ENCODE data around the gene KLKB1.
A peak's percentile ranks its signal among the peaks of the same experiment; 100 is the strongest.

The KLKB1 gene

GRCh38 chr4:186202490-186203140, 24.7 kb upstream of the KLKB1 start:
- peaks cover 6% of the 10 kb centered on the region for H3K4me1 ChIP-seq (ENCODE audit: insufficient read depth, low read length)
- no peak overlapping the region for H3K27ac ChIP-seq (ENCODE audit: low read depth, low read length)
- H3K9me3 ChIP-seq (ENCODE audit: low read length) = no peaks in the 10 kb centered on the region
- no peaks in the 10 kb centered on the region for H3K36me3 ChIP-seq (ENCODE audit: insufficient read depth, low read length)
- no peak overlapping the region for H3K4me3 ChIP-seq (ENCODE audit: low read depth in 1 of 2, low read length in 2 of 2)
- H3K9ac ChIP-seq (ENCODE audit: low read length) = no peak overlapping the region
- H3K27me3 ChIP-seq (ENCODE audit: control insufficient read depth in 1 of 2, insufficient read depth in 2 of 2, low read length in 2 of 2) = no peaks in the 10 kb centered on the region

- Histone ChIP-seq H3K27ac (ENCODE audit: low read depth, low read length) (no peak overlapping the region), H3K4me1 (ENCODE audit: insufficient read depth, low read length) (peaks cover 6% of the 10 kb centered on the region), H3K27me3 (ENCODE audit: control insufficient read depth in 1 of 2, insufficient read depth in 2 of 2, low read length in 2 of 2) (no peaks in the 10 kb centered on the region), H3K4me3 (ENCODE audit: low read depth in 1 of 2, low read length in 2 of 2) (peak overlapping the region in 1 of 2 donors; percentile 1), H3K9ac (ENCODE audit: low read length) (no peak overlapping the region), H3K36me3 (ENCODE audit: insufficient read depth, low read length) (no peaks in the 10 kb centered on the region), H3K9me3 (ENCODE audit: low read length) (no peaks in the 10 kb centered on the region)
These were observed 23.9 kb upstream of the KLKB1 start for GRCh38 chr4:186203406-186203805.

- Histone ChIP-seq H3K4me3 (ENCODE audit: low read depth in 1 of 2, low read length in 2 of 2) (peak overlapping the region in 1 of 2 donors; percentile 44), H3K9ac (ENCODE audit: low read length) (no peak overlapping the region)
These were observed 23.2 kb upstream of the KLKB1 start for GRCh38 chr4:186204103-186204559.

GRCh38 chr4:186204686-186205085, 22.6 kb upstream of the KLKB1 start:
- Histone ChIP-seq H3K4me3 (ENCODE audit: low read depth in 1 of 2, low read length in 2 of 2) (peak overlapping the region in 1 of 2 donors; percentile 44), H3K9me3 (ENCODE audit: low read length) (no peaks in the 10 kb centered on the region), H3K27ac (ENCODE audit: low read depth, low read length) (no peak overlapping the region), H3K36me3 (ENCODE audit: insufficient read depth, low read length) (peaks cover 12% of the 10 kb centered on the region), H3K9ac (ENCODE audit: low read length) (no peak overlapping the region), H3K4me1 (ENCODE audit: insufficient read depth, low read length) (peaks cover 6% of the 10 kb centered on the region), H3K27me3 (ENCODE audit: control insufficient read depth in 1 of 2, insufficient read depth in 2 of 2, low read length in 2 of 2) (no peaks in the 10 kb centered on the region)

More at GRCh38 chr4:186204103-186204559, 23.2 kb upstream of the KLKB1 start:
- H3K36me3 ChIP-seq (ENCODE audit: insufficient read depth, low read length) = peaks cover 7% of the 10 kb centered on the region
- no peak overlapping the region for H3K27ac ChIP-seq (ENCODE audit: low read depth, low read length)
- peaks cover 6% of the 10 kb centered on the region for H3K4me1 ChIP-seq (ENCODE audit: insufficient read depth, low read length)
- H3K9me3 ChIP-seq (ENCODE audit: low read length) = no peaks in the 10 kb centered on the region
- no peaks in the 10 kb centered on the region for H3K27me3 ChIP-seq (ENCODE audit: control insufficient read depth in 1 of 2, insufficient read depth in 2 of 2, low read length in 2 of 2)

GRCh38 chr4:186205156-186205555, 22.2 kb upstream of the KLKB1 start:
- Histone ChIP-seq H3K4me3 (ENCODE audit: low read depth in 1 of 2, low read length in 2 of 2) (no peak overlapping the region), H3K9ac (ENCODE audit: low read length) (no peak overlapping the region), H3K27ac (ENCODE audit: low read depth, low read length) (no peak overlapping the region), H3K36me3 (ENCODE audit: insufficient read depth, low read length) (peaks cover 12% of the 10 kb centered on the region), H3K4me1 (ENCODE audit: insufficient read depth, low read length) (peaks cover 6% of the 10 kb centered on the region), H3K27me3 (ENCODE audit: control insufficient read depth in 1 of 2, insufficient read depth in 2 of 2, low read length in 2 of 2) (no peaks in the 10 kb centered on the region), H3K9me3 (ENCODE audit: low read length) (no peaks in the 10 kb centered on the region)

- Histone ChIP-seq H3K4me3 (ENCODE audit: low read depth in 1 of 2, low read length in 2 of 2) (no peak overlapping the region), H3K4me1 (ENCODE audit: insufficient read depth, low read length) (no peaks in the 10 kb centered on the region), H3K36me3 (ENCODE audit: insufficient read depth, low read length) (no peaks in the 10 kb centered on the region), H3K27me3 (ENCODE audit: control insufficient read depth in 1 of 2, insufficient read depth in 2 of 2, low read length in 2 of 2) (no peaks in the 10 kb centered on the region), H3K9ac (ENCODE audit: low read length) (no peak overlapping the region), H3K9me3 (ENCODE audit: low read length) (no peaks in the 10 kb centered on the region), H3K27ac (ENCODE audit: low read depth, low read length) (no peak overlapping the region)
These were observed 10.8 kb upstream of the KLKB1 start for GRCh38 chr4:186216465-186217024.

- Histone ChIP-seq H3K4me3 (ENCODE audit: low read depth in 1 of 2, low read length in 2 of 2) (no peak overlapping the region), H3K36me3 (ENCODE audit: insufficient read depth, low read length) (no peaks in the 10 kb centered on the region), H3K9ac (ENCODE audit: low read length) (no peak overlapping the region), H3K4me1 (ENCODE audit: insufficient read depth, low read length) (no peaks in the 10 kb centered on the region), H3K9me3 (ENCODE audit: low read length) (no peaks in the 10 kb centered on the region), H3K27me3 (ENCODE audit: control insufficient read depth in 1 of 2, insufficient read depth in 2 of 2, low read length in 2 of 2) (no peaks in the 10 kb centered on the region), H3K27ac (ENCODE audit: low read depth, low read length) (no peak overlapping the region)
These were observed 9.5 kb upstream of the KLKB1 start for GRCh38 chr4:186217733-186218293.

GRCh38 chr4:186221624-186222023, 5.7 kb upstream of the KLKB1 start:
- no peak overlapping the region for H3K4me3 ChIP-seq (ENCODE audit: low read depth in 1 of 2, low read length in 2 of 2)
- H3K36me3 ChIP-seq (ENCODE audit: insufficient read depth, low read length) = no peaks in the 10 kb centered on the region
- H3K27me3 ChIP-seq (ENCODE audit: control insufficient read depth in 1 of 2, insufficient read depth in 2 of 2, low read length in 2 of 2) = no peaks in the 10 kb centered on the region
- H3K9me3 ChIP-seq (ENCODE audit: low read length) = no peaks in the 10 kb centered on the region
- H3K4me1 ChIP-seq (ENCODE audit: insufficient read depth, low read length) = no peaks in the 10 kb centered on the region
- H3K9ac ChIP-seq (ENCODE audit: low read length) = no peak overlapping the region
- no peak overlapping the region for H3K27ac ChIP-seq (ENCODE audit: low read depth, low read length)

- no peaks in the 10 kb centered on the region for H3K9me3 ChIP-seq (ENCODE audit: low read length)
- no peaks in the 10 kb centered on the region for H3K27me3 ChIP-seq (ENCODE audit: control insufficient read depth in 1 of 2, insufficient read depth in 2 of 2, low read length in 2 of 2)
- no peak overlapping the region for H3K4me3 ChIP-seq (ENCODE audit: low read depth in 1 of 2, low read length in 2 of 2)
- H3K4me1 ChIP-seq (ENCODE audit: insufficient read depth, low read length) = peaks cover 6% of the 10 kb centered on the region
- H3K9ac ChIP-seq (ENCODE audit: low read length) = no peak overlapping the region
- H3K27ac ChIP-seq (ENCODE audit: low read depth, low read length) = no peak overlapping the region
- no peaks in the 10 kb centered on the region for H3K36me3 ChIP-seq (ENCODE audit: insufficient read depth, low read length)
These were observed 1.5 kb upstream of the KLKB1 start for GRCh38 chr4:186225848-186226247.

GRCh38 chr4:186226521-186227189, 652 bp upstream of the KLKB1 start:
- H3K4me1 ChIP-seq (ENCODE audit: insufficient read depth, low read length) = peaks cover 6% of the 10 kb centered on the region
- no peak overlapping the region for H3K4me3 ChIP-seq (ENCODE audit: low read depth in 1 of 2, low read length in 2 of 2)
- no peaks in the 10 kb centered on the region for H3K9me3 ChIP-seq (ENCODE audit: low read length)
- no peaks in the 10 kb centered on the region for H3K36me3 ChIP-seq (ENCODE audit: insufficient read depth, low read length)
- no peak overlapping the region for H3K9ac ChIP-seq (ENCODE audit: low read length)
- no peaks in the 10 kb centered on the region for H3K27me3 ChIP-seq (ENCODE audit: control insufficient read depth in 1 of 2, insufficient read depth in 2 of 2, low read length in 2 of 2)
- H3K27ac ChIP-seq (ENCODE audit: low read depth, low read length) = no peak overlapping the region

- Histone ChIP-seq H3K4me3 (ENCODE audit: low read depth in 1 of 2, low read length in 2 of 2) (peak overlapping the region in 1 of 2 donors; percentile 43), H3K27ac (ENCODE audit: low read depth, low read length) (no peak overlapping the region)
These were observed 622 bp downstream of the KLKB1 start for GRCh38 chr4:186227744-186228513.

More at GRCh38 chr4:186227744-186228513, 622 bp downstream of the KLKB1 start:
- no peaks in the 10 kb centered on the region for H3K36me3 ChIP-seq (ENCODE audit: insufficient read depth, low read length)
- H3K9me3 ChIP-seq (ENCODE audit: low read length) = no peaks in the 10 kb centered on the region
- H3K27me3 ChIP-seq (ENCODE audit: control insufficient read depth in 1 of 2, insufficient read depth in 2 of 2, low read length in 2 of 2) = no peaks in the 10 kb centered on the region
- H3K9ac ChIP-seq (ENCODE audit: low read length) = peak overlapping the region; percentile 5
- peaks cover 6% of the 10 kb centered on the region for H3K4me1 ChIP-seq (ENCODE audit: insufficient read depth, low read length)
